Brain microvascular endothelial cell (primary cell): ENCODE data around the gene AKAP3.

Experiments used
- DNase-seq: peaks from one replicate; pipeline ENCODE4 v3.0.0-alpha.2; 2020
- H3K27ac ChIP-seq: fragments of 250-450 bp; sonication (Bioruptor Pico); 2 replicates; pipeline ENCODE4 v1.5.1; 2020; ENCODE audit warnings: mild to moderate bottlenecking, moderate library complexity
- H3K27me3 ChIP-seq: fragments of 250-450 bp; sonication (Bioruptor Pico); replicated peaks from 2 replicates; pipeline ENCODE4 v1.5.1; 2020; ENCODE audit warnings: mild to moderate bottlenecking
- H3K36me3 ChIP-seq: fragments of 250-450 bp; sonication (Bioruptor Pico); replicated peaks from 2 replicates; pipeline ENCODE4 v1.5.1; 2020; ENCODE audit warnings: mild to moderate bottlenecking
- H3K4me3 ChIP-seq: 2 replicates; pipeline ENCODE4 v1.5.1; 2011; ENCODE audit warnings: low read depth, mild to moderate bottlenecking, control low read depth, low read length, moderate library complexity
- CTCF ChIP-seq: IDR thresholded peaks from 2 replicates; pipeline ENCODE4 v1.5.1; 2011; ENCODE audit warnings: low read depth, mild to moderate bottlenecking, moderate library complexity, low read length, control low read depth, inconsistent platforms; ENCODE audit errors: missing control alignments
- in situ Hi-C: cut with HindIII; loops from 2 replicates; pipeline ENCODE4 v1.10.0; 2017; ENCODE audit warnings: low sequenced_read_pairs, low pct_ligation_motif_present

The AKAP3 gene

GRCh38 chr12:4665236-4665635, 16.4 kb upstream of the AKAP3 start:
- Histone ChIP-seq H3K27me3 (no peaks in the 10 kb centered on the region), H3K36me3 (peaks cover 46% of the 10 kb centered on the region), H3K27ac (no peak overlapping the region), H3K4me3 (no peak overlapping the region)
- TF ChIP-seq CTCF = no peak
- in situ Hi-C loops = no loop called here
- no peak for DNase-seq

GRCh38 chr12:4663971-4664505, 15.2 kb upstream of the AKAP3 start:
- H3K27me3 ChIP-seq = no peaks in the 10 kb centered on the region
- peak; percentile 70 for DNase-seq
- H3K4me3 ChIP-seq = no peak overlapping the region
- in situ Hi-C loops = no loop called here
- H3K36me3 ChIP-seq = peaks cover 50% of the 10 kb centered on the region
- no peak for TF ChIP-seq CTCF
- H3K27ac ChIP-seq = peak overlapping the region; percentile 58

DNA sequence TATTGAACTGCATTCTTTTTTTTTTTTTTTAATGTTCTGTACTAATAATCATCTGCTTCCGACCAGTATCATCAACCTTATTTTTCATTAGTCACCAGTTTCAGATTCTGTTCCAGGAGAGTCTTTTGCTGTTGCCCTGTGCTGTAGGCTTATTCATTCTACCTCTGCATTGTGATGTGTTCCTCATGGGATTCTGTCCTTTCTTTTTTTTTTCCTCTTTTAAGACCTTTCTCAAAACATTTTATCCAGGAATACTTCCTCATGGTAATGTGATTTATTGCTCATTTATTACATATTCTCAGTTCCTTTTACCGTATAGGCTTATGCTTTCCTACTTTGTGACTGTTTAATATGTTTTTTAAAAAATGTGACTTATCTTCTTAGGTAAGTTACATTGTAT, 4.8 kb upstream of the AKAP3 start:
- no peaks in the 10 kb centered on the region for H3K27me3 ChIP-seq
- no peak overlapping the region for H3K27ac ChIP-seq
- H3K36me3 ChIP-seq = peaks cover 17% of the 10 kb centered on the region
- no peak for TF ChIP-seq CTCF
- H3K4me3 ChIP-seq = no peak overlapping the region
- in situ Hi-C loops = no loop called here
- no peak for DNase-seq

- no peak overlapping the region for H3K4me3 ChIP-seq
- no peak for TF ChIP-seq CTCF
- H3K27me3 ChIP-seq = no peaks in the 10 kb centered on the region
- in situ Hi-C loops = no loop called here
- no peak overlapping the region for H3K27ac ChIP-seq
- DNase-seq = no peak
- peaks cover 17% of the 10 kb centered on the region for H3K36me3 ChIP-seq
Observed at GRCh38 chr12:4653257-4653656, 4.4 kb upstream of the AKAP3 start.

DNA sequence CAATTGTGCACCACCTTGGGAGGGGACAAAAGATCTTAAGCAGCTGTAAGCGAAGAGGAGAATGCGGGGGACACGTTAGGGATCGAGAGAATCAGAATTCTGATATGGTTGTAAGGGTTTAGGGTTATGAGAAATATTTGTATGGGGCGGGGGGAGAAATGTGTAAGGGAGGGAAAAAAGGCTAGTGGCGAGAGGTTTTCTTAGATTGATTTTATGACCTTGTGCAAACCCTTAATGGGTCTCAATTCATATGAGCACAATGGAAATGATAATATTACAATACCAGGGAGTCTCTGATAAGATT, 459 bp upstream of the AKAP3 start:
- in situ Hi-C loops = no loop called here
- TF ChIP-seq CTCF = no peak
- peak overlapping the region; percentile 75 for H3K27ac ChIP-seq
- H3K36me3 ChIP-seq = peaks cover 2% of the 10 kb centered on the region
- H3K4me3 ChIP-seq = peak overlapping the region; percentile 83
- no peak for DNase-seq
- no peaks in the 10 kb centered on the region for H3K27me3 ChIP-seq

DNA sequence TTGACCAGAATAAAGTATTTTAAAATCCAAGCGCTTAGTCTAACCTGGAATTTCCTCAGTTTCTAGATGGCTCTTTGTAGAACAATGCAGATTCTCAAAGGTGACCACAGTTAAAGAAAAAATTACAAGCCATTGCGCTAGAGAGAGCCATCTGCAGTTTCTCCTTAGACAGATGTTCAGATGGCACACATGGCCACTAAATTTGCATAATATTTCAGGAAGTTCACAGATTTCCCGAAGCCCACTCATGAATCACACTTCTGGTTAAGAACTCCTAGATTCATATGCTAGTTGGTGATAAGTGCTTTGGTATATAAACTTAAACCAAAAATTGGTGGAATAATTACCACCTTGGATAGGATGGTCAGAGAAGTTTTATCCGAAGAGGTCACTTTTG, 749 bp downstream of the AKAP3 start:
- Histone ChIP-seq H3K4me3 (peak overlapping the region; percentile 83), H3K27me3 (no peaks in the 10 kb centered on the region), H3K27ac (no peak overlapping the region), H3K36me3 (no peaks in the 10 kb centered on the region)
- in situ Hi-C loops = no loop called here
- no peak for TF ChIP-seq CTCF
- DNase-seq = no peak
